GM19240 (cell line): ENCODE results near the gene TBC1D10A.

Experiments used
- DNase-seq: peaks from one replicate; pipeline ENCODE4 v3.0.0; 2011; ENCODE audit warnings: low spot score; ENCODE audit not compliant: insufficient read length

TBC1D10A gene

DNA sequence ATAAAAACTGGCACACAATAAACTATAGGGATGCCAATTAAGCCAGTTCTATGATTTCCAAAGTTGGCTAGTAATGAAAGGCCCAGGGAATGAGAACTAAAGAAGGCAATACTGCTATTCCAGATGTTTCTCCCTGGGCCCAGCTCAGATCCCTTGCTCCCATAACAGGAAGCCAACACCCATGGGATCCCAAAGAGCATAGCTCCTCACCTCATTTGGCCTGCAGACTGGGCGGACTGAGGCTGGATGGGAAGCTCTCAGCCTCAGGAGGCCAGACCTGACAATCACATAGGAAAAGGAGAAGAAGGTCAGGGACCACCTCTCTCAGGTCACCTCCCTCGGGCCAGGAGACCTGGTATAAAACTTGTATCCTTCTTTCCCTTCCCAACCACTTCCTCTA, 5.3 kb downstream of the TBC1D10A start:
- no peak for DNase-seq

DNA sequence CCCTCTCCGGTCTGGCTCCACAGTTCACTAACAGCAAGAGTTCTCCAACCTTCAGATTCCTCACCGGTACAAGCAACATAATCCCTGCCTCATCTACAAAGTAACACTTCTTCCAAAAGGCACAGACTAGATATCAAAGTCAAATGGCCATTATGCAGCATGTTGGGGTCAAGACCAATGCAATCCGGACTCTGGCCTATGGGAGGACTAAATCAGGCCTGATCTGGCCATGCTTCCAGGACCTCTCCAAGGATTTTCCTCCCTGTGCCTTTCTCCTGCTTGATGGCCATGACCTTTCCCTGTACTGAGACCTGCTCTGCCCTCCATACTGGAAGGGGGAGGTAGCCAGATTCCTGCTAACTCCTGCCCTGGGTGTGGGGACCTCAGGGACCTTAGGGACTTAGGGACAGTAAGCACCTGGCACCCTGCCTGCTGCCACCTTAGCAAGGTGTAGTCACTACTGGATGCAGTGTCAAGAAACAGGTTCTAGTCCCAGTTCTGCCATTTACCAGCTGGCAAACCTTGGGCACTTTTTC, 6.7 kb downstream of the TBC1D10A start:
- no peak for DNase-seq

DNA sequence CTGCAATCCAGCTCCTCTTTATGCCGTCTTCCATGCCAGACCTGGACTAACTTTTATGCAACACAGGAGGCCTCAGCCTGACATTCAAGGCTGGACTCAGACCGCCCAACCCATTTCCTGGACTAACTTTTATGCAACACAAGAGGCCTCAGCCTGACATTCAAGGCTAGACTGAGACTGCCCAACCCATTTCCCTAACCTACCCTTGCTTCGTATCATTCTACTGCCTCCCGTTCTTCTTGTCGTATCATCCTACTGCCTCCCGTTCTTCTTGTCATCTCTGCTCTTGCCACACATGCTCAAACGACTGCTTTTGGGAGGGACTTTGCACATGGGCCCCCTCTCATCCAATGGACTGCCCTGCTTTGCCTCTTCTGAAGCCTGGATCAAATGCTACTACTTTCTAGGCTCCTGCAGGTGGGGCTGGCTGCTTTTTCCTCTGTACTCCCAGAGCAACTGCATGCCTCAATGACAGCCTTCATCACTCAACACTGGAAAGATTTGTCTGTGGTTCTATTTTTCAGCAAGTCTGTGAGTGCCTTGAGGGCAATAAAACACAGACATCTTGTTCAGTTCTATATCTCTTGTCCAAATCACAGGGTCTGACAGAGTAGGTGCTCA, 7.8 kb downstream of the TBC1D10A start:
- no peak for DNase-seq

DNA sequence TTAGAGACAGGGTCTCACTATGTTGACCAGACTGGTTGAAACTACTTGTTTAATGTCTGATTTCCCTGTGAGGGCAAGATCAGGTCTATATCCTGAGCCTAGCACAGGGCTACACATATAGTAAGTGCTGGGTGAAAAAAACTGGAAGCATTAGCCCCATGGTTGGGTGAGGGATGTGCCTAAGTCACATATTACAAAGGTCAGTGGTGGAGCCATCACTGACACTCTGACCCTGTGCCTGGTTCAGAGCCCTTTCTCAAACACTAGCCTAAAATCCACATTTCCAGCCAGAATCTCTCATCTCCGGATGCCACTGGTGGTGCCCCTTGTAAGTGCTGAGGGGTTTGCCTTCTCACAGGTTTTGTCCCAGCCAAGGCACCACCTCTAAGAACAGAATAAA, 9.0 kb downstream of the TBC1D10A start:
- no peak for DNase-seq

DNA sequence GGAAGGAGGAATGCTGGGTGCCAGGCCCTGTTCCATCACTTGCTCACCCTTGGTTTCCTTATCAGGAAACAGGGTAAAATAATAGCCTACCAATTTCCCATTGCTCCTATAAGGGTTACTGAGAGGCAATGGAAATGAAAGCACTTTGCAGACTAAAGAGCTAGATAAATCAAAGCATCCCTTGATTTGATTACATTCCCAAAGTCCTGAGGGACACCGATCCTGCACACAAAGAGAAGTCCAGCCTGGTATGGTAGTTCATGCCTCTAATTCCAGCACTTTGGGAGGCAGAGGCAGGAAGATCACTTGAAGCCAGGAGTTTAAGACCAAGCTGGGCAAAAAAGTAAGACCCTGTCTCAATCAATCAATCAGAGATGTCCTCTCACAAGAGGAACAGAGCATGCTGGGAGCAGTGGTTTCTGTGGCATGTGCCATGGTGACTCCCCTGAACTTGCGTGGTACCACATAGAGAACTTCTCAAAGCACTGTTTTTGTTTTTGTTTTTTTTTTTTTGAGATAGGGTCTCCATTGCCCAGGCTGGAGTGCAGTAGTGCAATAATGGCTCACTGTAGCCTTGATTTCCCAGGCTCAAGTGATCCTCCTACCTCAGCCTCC, 10.7 kb downstream of the TBC1D10A start:
- no peak for DNase-seq

DNA sequence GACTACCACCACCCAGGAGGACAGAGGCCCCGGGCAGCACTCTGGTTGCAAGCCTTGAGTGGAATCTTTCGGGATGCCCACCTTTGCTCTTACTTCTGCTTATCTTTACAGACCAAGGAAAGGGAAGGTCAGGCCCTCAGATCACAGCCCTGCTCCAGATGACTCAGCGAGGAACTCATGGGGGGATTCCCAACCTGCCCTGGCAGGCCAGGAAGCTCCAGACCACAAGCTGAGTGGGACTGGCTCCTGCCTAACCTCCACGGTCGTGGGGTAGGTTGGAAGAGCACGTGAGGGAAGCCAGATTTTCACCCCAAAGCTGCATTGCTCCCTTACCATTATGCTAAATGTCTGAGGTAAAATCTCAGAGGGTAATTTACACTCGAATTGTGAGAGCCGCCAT, 11.8 kb downstream of the TBC1D10A start:
- DNase-seq = no peak

DNA sequence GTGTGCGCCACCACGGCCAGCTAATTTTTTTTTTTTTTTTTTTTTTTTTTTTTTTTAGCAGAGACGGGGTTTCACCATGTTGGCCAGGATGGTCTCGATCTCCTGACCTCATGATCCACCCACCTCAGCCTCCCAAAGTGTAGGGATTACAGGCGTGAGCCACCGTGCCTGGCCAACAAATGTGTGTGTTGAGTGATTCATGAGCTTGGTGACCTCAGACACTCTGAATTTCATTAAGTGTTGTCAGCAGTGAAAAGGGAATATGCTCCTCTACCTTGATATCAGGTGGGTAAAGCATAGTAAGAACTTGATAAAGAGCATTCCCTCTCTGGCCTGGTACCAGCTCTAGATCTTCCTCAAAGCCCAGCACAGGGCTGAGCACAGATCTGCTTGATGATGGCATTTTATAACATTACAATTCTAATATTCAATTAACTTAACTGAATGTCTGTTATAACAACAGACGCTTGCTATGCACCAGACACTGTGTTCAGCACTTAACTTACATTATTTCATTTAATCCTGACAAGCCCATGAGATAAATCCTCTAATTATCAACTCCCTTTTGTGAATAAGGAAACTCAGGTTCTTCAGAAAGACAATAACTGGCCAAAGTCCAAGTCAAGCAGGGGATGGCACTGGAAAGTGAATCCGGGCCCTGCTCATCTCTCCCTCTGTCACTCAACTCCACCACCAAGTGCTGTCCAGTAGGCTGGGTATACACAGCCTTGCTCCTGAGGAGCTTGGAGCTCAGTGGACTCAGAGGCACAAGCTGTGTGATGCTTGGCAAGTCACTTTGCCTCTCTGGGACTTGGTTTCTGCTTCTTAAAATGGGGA, 13.0 kb downstream of the TBC1D10A start:
- DNase-seq = no peak

DNA sequence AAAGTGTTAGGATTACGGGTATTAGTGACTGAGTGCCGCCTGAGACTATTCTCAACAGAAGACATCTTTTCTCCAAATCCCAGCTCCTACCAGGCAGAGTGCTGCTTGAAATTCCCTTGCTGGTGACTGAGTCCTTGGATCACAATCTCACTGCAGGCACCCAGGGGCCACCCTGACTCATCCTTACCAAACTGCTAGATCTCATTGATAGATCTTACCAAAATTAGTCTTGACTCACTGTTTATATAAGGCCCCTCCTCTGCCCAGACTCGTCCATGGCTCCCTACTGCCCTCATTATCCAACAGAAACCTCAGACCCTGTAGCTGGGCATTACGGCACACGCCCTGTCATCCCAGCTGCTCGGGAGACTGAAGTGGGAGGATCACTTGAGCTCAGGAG, 14.7 kb downstream of the TBC1D10A start:
- no peak for DNase-seq

DNA sequence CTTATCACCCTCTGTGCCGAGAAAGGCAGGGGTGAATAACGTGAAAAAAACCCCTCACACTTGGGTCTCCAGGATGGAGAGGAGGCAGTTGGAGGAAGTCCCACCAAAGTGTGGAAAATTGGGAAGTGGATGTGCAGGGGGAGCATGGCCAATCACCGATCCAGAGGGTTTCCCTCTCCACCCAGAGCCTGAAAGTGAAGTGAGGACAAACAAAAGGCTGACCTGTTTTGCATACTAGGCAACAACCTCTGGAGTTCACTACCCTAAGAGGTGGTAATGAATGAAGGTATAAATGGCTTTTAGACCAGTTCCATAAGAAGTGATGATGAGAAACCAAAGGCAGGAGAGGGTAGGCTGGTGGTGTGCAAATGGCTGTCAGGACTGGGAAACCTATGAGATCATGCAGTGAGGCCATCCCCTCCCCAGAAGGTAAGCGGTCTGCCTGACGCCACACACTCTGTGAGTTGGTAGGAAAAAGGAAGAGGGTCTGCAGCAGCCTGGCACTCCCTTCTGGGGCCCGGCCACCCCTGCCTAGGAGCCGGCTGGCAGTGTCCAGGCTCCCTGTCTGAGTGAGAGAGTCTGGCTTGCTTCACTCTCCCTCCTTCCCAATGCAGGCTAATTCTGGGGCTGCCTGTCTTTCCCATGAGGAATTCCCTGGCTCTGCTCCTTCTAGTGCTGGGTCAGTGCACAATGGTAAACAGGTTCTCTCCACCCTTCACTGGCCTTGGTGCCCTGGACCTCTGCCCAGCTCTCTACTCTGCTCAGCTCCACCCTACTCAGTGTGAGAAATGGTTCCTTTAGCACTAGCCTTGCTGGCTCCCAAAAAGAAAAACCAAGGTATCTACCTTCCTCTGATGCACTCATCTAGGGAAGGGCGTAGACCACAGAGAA, 15.6 kb downstream of the TBC1D10A start:
- DNase-seq = no peak

DNA sequence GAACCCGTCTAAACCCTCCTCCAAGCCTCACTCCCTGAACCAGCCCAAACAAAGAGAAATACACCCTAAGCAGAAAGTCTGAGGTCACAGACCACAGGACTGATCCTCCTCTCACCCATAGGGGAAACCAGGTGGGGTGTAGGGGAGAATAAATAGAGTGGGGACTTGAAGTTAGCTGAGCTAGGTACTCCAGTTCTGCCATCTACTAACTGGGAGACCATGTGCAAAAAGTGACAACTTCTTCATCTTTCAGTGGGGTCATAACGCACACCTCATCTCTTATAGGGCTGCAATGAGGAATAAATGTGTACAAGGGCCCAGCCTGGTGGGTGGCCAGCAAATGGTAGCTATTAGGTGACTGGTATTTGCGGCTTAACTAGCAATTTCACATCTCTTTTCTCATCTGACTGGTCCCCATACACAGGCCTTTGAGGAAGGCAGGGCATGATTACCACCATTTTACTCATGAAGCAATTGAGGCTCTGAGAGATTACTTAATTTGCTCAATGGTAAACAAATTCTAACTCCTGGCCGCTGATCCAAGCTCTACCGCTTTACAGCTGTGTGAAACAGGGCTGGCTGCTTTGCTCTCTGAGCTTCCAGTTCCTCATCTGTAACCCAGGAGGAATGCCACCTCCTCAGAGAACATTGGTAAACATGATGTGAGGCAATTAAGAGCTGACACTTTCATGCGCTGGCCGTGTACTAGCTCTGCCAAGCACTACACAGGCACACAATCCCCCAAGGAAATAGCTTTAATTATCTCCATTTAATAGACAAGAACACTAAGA, 16.6 kb downstream of the TBC1D10A start:
- no peak for DNase-seq

DNA sequence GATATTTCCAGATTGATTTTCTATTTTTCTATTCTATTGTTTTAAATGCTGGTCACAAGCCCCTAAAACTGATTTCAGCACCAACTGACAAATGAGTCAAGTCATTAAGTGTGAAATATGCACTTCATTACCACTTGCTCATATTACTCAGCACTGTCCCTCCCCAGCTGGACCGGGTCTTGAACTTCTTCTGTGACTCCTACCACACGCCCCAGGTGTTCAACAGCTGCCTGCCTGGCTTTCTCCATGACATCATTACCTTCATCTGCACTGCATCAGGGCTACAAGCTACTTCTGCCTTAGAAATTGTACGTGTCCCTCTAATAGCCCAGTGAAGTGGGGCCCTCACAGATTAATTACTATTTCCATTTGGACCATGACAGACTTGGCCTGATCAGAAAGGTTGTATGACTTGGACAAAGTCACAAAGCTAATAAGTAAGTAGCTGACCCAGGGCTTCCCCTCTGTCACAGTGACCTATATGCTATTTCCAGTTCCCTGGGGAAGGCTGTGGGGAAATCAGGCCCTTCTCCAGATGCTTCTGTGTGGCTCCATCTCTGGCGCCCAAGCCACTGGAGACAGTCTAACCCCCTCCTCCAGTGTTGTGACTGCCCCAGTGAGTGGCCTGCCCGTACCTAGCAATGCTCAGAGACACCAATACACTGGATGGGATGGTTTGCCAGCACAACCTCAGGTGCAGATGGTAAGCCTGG, 18.1 kb downstream of the TBC1D10A start:
- no peak for DNase-seq

DNA sequence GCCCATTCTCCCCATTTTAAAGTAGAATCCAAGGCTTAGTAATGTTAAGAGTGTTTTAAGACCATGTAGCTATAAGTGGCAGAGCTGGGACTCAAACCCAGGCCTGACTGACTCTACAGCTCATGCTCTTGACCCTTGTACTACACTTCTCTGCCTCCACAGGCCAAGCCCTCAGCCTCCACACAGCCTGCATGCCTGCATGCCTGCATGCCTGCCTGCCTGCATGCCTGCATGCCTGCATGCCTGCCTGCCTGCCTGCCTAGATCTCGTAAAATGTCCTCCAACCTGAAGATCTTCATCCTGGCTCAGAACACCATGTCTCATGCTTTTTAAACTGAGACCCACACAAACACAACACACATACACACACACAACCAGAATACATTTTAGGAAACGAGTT, 18.6 kb downstream of the TBC1D10A start:
- DNase-seq = no peak

DNA sequence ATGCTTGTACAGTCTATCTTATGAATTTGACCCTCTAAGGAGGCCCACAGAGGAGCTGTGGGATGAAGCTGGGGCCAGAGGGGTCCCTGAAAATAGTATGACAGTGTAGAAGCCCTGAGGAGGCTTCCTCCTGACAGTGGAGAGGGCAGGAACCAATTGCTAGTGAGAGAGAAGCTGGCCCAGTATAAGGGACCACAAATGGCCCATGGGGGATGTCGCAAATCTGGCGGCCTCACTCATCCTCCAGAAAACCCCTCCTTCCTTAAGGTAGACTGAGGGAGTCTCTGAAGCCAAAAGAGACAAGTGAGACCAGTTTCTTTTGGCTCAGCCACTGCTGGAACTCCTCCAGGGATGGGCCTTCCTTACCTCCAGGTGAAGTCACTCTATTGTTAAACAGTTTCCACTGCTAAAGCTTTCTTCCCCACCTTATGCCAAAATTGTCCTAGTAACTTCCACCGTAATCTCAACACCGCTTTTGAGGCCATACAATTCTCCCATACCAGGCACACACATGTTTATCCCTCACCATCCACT, 19.6 kb downstream of the TBC1D10A start:
- no peak for DNase-seq

DNA sequence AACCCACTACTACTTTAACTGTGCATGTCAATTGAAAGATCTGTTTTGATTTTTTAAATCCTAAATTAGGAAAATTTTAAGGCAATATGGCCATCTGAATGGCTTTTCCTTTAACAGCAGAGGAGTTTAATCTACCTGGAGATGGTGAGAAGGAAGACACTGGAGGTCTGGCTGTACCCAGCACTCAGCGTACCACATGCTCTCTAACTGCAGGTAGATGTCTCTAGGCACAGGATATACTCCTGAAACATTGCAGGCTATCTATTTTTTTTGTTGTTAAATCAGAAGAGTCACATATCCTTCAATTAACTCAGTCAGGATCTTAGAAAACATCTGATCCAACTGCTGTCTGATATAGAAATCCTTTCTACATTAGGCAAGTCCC, 20.1 kb downstream of the TBC1D10A start:
- no peak for DNase-seq

DNA sequence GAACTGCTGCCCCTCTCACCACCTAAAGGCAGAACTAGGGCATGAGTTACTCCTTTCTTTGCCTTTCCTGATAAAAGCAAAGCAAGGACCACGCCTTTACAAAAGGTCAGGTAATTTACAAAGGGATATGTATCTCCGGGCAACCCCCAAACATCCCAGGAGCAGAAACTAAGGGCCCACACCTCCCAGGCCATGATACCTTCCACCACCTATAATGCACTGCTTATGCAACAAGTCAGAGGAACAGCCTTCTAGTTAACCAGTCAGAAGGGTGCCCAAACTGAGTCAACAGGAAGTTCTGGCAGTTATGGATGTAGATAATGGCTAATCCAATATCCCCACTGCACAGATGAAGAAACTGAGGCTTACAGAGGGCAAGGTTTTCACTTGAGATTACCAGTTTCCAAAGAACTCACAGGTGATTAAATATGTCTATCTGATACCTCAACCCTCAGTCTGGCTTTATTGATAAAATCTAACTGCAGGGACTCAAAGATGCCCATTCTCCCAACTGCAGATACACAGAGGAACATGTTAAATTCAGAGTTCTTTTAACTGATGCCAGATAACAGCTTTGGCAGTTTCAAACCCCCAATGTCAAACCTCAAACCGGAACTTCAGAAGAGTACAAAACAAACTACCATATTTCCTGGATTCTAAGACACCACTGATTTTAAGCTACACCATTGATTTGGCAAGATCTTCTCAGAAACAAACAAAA, 20.7 kb downstream of the TBC1D10A start:
- no peak for DNase-seq

DNA sequence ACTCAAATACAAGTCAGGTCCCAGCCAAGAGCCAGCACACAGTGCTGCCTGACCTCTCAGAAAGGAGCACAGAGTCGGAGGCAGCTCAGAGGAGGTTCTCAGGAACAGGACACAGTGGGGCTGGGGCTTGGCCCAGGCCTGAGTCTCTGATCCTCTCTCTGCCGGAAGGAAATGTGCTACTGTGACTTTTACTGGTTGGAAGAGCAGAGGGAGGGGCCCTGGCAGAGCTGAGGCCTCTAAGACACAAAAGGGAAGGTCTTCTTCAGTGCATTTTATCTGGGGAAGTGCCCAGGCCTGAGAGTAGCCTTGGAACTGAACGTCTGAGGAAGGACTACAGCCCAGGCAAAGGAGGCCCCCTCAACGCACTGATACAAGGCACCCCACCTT, 21.2 kb downstream of the TBC1D10A start:
- DNase-seq = peak; percentile 53

DNA sequence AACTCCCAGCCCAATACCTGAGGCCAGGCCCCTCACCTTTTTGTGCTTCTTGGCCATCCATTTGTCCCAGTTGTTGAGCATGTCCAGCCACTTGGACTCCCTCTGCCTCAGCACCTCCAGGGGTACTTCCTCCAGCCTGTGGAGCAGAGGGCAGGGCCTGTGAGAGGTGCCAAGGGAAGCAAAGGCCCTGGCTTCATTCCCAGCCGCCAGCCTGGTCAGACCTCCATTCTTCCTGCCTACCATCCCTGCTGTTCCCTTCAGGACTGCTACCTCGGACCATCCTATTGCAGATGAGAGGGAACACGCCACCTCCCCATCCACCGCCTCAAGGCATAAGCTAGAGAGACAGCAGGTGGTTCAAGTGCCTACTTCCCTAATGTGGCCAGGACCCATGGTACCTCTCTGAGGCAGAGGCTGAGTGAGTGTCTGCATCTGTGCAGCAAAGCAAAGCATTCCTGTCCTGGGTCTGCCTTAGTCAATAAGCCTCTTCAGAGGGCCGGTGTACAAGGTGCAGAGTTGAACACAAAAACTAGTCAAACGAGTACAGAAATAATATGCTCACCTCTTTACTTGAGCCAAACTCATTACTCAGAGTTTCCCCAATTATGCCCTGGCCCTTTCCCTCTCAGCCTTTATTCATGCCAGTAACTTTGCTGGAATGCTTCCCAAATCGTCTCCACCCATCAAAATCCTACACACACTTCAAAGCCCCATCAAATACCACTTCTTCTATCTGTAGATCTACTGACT, 22.1 kb downstream of the TBC1D10A start:
- no peak for DNase-seq

DNA sequence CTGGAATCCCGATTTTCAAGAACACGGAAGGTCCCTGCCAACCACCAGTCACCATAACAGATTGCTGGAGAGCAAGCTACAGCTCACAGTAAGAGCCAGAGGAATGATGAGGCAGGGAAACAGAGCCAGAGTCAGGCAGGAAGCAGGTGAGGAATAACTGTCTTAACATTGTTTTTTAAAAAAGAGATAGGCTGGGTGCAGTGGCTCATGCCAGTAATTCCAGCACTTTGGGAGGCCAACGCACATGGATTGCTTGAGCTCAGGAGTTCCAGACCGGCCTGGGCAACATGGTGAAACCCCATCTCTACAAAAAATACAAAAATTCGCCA, 24.0 kb downstream of the TBC1D10A start:
- no peak for DNase-seq
